DLD1 (cell line): Measurements from ENCODE around the gene CRCP.
"Not testable (repeated sequence)": the region's sequence is repeated elsewhere in the genome, so short reads cannot be mapped to it uniquely, and the experiment has no call there.

Source experiments
- in situ Hi-C: cut with HindIII; loops from 2 replicates; pipeline ENCODE4 v1.10.0; 2017; ENCODE audit warnings: low sequenced_read_pairs

The CRCP gene

DNA sequence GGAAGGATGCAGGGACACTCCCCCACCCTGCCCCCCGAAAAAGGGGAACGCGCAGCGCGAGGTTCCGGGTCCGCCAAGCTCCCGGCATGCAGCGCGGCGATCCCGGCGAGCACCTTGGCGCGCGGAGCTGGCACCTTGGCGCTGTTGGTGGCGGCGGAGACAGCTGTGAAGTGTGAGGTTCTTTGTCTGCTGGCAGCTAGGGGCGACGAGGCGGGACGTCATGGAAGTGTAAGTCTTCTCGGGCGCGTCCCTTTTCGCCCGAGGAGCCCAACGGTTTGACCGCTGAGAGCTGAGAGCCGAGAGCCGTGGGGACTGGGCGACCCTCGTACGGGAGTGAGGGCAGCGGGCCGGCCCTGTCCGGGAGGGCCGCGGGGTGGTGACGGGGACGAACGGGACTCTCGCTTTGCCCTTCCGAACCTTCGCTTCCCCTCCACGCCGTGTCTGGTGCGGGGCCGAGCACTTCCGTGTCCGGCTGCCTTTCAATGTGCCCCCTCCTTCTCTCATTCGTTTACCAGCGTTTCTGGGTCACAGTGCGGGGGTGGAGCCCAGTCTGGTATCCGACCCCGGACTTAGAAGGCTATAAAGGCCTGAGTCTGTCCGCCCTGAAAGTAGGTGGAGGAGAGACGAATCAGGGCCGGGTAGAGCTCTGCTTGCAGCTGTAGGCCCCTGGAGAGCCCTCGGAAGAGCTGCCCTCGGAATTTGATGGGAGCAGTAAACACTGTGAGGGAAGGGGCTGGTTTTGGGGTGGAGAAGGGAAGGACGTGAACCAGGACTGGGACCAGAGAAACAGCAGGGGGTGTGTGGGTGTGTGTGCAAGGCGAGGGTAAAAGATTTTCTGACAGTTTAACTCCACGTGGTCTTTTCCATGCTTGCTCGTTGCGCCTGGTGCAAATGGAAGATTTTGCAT, at the start of gene CRCP:
TSS of gene CRCP (plus strand) at position 105 of the 907 bp plus-strand sequence. CDS start at position 221, 116 bp downstream.
- in situ Hi-C loops = no loop called here

DNA sequence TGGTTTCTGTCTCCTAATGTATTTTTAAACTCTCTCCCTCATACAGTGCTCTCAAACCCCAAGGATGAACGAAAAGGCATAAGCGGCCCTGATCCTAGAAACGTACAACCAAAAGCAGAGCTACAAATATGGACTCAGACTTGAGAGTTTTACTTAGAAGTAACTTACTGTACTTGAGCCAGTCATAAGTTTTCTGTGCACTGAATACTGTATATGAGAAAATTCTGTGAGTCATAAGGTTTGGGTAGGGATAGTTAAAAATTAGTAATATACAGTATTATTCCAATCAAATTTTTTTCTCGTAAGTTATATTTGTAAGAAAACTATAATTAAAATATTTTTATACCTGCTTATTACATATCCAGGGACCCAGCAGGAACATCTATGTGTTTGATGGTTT, 44.9 kb upstream of the CRCP start:
- in situ Hi-C loops = no loop called here

DNA sequence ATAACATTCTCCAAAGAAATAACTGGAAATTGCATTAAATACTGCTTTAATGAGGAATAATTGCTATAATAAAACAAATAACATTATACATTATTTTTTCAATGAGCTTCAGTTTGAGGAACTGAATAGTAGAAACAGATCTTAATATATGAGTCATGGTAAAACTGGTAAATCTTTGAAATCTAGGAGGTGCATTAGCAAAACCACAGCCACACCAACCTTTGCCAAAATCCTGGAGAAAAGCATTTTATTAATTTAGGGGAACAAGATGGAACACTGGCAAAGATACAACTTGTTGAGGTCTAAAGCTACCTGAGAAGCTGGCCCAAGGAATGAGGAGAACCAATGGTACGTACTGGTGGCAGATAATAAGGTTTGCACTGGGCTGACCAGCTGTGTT, 44.4 kb upstream of the CRCP start:
- in situ Hi-C loops = no loop called here

DNA sequence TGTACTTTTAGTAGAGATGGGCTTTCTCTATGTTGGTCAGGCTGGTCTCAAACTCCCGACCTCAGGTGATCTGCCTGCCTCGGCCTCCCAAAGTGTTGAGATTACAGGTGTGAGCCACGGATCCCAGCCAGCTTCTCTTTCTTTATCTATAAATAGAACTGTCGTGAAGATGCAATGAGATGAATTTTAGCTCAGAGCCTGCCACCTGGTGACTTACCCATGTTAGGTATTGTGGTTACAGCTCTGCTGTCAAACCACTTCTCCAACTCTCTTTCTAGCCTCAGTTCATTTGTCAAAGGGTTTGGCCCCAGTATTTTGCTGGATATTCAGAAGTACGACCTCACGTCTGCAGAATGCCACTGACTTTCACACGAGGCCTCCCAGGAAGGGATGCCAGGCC, 42.4 kb upstream of the CRCP start:
- in situ Hi-C loops = not testable (repeated sequence)

DNA sequence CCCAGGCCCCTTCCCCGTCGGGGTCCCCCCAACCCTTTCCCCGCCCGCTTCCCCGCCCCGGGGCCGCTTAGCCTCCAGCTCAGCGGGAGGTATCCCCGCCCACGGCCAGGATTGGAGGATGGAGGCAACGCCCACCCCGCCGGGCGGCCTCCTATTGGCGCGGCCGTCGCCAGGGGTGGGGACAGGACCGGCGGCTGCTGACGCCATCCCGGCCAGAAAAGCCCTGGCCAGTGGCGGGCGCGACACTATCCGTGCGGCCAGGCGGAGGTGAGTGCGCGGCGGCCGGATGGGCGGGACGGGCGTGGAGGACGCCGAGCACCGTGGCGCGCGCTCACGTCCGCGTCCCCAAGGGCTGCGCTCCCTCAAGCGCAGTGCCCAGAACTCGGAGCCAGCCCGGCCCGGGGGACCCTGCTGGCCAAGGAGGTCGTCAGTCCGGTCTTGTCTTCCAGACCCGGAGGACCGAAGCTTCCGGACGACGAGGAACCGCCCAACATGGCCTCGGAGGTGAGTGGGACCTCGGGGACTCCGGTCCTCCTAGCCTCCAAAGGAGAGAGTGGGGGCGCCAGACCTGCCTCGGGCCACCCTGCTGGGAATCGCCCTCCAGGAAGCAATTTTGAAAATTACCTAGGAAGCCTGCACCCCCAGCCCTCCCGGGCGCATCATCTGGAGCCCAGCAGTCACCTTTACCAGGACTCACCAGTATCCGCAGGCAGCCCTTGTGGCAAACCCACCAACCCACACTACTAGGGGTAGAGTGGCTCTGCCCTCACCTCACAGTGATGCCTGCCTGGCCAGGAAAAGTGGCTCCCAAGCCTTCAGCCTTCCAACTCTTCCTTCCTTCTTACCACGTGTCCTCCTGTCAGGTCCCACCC, 38.8 kb upstream of the CRCP start, which contains the start of gene ASL:
TSS of gene ASL (plus strand) at position 230 of the 872 bp plus-strand sequence. CDS start at position 493, 263 bp downstream.
- in situ Hi-C loops = no loop called here

DNA sequence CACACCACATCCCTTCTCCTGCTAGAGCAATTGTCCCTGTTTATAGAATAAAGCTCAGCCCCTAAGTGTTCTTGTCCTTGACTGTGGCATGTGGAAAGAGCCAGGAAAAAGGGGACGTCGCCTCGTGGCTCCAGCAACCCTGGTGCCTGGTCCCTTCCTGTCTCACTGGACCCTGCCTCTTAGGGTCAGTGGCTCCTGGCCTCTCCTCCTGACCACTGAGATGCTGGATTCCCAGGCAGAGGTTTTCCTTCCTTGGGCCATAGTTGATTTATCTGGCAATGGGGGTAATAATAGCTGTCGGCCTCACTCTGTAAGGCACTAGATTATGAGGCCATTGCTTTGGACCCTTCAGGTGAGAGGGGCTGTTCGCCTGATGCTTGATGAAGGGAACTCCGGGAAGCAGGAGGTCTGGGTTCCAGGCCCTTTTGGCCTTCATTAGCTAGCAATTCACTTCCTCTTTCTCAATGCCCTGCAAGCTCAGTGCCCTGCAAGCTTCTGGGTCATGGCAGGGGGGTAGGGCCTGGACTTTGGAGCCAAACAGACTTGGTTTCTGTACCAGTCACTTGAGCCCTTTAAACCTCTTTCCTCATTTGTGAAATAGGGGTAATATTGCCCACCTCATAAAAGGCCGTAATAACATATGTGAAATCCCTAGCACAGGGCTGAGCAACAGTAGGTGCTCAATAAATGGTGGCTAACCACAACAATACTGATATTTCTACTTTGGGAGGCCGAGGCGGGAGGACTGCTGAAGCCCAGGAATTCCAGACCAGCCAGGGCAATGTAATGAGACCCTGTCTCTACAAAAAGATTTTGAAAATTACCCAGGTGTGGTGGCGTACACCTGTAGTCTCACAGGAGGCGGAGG, 38.0 kb upstream of the CRCP start:
- in situ Hi-C loops = no loop called here

DNA sequence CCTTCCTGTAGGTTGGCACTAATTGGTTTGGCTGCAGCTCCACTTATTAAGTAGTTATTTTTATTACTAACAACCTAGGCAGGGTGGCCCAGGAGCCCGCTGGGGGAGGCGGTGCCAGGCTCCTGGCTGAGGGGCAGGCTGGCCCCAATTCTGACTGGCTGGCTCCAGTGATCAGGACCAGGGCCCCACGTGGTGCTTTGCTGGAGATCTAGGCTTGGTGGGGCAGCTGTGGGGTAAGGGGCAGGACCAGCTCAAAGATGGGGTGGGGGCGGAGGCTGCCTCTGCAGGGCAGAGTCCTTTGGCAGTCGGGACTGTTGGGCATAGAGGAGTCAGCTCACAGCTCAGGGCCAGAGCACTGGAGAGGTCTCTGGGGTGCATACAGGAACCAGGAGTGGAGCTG, 36.6 kb upstream of the CRCP start:
- in situ Hi-C loops = no loop called here

DNA sequence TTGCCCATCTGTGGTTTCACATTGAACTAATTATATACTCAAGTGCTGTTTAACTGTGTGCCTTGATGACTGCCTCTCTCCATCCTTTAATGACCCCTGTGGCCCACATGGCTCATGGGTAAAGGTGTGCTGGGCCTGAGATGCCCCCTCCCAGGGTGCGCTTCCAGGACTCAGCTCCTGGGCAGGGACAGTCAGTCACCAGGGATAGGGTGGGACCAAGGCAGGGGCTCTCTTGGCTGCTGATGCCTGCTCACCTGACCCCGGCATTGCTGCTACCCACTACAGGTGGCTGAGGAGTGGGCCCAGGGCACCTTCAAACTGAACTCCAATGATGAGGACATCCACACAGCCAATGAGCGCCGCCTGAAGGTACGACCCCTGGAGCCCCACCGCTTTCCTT, 32.6 kb upstream of the CRCP start:
- in situ Hi-C loops = no loop called here

DNA sequence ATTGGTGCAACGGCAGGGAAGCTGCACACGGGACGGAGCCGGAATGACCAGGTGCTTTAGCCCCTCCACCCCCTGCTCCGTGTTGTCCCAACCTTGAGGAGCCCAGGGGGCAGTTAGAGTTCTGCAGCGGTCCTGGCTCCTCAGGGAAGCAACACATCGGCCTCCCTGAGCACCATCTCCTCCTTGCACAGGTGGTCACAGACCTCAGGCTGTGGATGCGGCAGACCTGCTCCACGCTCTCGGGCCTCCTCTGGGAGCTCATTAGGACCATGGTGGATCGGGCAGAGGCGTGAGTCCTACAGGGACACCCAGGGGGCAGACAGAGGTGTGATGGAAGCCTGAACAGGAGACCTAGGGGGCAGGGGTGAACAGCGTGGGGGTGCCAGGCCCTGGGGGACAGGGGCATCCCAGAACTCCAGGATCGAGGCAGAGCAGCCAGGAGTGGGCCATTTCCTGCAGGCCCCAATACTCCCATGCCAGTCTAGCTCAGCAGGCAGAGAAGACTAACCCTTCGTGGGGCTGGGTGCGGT, 31.7 kb upstream of the CRCP start:
- in situ Hi-C loops = no loop called here

DNA sequence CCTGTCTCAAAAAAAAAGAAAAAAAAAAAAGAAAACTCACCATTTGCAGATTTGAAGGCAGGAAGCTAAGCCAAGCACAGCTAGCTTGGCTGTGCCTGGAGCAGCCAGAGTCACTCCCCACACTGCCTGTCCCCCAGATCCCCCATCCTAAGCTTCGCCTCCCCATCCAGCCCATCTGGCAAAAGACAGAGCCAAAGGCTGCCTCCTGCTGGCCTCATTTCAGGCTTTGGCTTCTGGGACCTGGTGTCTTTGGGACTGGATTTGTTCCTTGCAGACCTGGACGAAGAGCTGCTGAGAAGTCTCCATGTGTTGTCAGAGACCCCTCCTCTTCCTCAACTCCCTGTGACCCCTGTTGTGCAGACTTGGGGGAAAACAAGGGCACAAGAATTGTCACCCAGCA, 31.0 kb upstream of the CRCP start:
- in situ Hi-C loops = no loop called here

DNA sequence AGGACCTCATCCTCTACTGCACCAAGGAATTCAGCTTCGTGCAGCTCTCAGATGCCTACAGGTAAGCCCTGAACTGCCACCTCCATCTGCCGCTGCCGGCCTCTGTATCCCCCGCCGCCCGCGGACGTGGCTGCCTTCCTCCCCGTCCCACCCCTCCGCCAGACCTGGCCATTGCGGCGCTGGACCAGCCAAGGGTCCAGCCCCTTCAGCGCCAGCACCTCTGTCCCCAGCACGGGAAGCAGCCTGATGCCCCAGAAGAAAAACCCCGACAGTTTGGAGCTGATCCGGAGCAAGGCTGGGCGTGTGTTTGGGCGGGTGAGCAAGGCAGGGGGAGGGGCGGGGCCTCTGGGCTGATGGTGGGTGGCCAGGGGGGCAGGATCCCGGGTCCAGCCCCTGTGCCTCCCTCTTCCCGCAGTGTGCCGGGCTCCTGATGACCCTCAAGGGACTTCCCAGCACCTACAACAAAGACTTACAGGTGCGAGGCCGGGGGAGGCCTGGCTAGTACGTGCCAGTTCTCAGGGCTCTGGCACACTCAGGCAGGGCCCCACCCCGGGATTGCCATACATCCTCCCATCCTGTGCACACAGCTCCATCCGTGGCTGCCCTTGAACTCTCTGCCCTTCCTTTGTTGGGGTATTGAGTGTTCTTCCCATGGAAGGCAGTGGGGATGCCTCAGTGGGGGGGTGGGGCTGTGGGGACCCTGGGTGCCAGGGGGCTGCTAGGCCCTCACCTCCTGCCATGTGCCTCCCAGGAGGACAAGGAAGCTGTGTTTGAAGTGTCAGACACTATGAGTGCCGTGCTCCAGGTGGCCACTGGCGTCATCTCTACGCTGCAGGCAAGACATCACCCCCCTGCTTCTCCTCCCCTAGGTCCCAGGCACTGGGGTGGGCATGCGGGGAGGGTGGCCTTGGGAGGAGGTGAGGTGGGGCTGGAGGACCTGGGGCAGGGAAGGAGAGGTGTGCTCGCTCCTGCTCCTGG, 25.5 kb upstream of the CRCP start:
- in situ Hi-C loops = no loop called here

DNA sequence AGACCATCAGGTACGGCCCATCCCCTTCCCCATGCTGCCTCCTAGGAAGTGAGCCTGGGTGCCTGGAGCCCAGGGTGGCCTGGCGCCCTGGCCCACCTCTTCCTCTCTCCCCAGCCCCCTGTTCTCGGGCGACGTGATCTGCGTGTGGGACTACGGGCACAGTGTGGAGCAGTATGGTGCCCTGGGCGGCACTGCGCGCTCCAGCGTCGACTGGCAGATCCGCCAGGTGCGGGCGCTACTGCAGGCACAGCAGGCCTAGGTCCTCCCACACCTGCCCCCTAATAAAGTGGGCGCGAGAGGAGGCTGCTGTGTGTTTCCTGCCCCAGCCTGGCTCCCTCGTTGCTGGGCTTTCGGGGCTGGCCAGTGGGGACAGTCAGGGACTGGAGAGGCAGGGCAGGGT, 22.0 kb upstream of the CRCP start:
- in situ Hi-C loops = no loop called here

DNA sequence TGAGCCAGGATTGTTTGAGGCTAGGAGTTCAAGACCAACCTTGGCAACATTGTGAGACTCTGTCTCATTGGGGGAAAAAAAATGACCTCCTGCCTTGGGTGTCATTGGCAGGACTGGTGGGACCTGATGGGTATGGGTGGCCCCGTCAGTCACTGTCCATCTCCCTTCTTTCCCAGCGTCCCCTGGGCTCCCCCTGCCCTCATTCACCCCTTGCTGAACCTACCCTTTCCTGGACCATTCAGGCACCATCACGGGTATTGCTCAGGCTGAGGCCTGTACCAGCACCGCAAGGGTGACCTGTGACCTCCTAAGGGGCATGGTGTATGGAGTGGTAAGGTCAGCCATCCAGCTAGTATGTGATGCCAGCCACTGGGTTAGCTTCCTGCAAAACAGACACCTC, 19.6 kb upstream of the CRCP start:
- in situ Hi-C loops = no loop called here

DNA sequence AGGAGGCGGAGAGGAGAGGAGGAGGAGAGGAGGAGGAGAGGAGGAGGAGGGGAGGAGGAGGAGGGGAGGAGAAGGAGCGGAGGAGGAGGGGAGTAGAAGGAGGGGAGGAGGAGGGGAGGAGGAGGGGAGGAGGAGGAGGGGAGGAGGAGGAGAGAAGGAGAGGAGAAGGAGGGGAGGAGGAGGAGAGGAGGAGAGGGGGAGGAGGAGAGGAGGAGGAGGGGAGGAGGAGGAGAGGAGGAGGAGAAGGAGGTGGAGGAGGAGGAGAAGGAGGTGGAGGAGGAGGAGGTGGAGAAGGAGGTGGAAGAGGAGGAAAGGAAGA, 15.5 kb upstream of the CRCP start:
- in situ Hi-C loops = no loop called here

DNA sequence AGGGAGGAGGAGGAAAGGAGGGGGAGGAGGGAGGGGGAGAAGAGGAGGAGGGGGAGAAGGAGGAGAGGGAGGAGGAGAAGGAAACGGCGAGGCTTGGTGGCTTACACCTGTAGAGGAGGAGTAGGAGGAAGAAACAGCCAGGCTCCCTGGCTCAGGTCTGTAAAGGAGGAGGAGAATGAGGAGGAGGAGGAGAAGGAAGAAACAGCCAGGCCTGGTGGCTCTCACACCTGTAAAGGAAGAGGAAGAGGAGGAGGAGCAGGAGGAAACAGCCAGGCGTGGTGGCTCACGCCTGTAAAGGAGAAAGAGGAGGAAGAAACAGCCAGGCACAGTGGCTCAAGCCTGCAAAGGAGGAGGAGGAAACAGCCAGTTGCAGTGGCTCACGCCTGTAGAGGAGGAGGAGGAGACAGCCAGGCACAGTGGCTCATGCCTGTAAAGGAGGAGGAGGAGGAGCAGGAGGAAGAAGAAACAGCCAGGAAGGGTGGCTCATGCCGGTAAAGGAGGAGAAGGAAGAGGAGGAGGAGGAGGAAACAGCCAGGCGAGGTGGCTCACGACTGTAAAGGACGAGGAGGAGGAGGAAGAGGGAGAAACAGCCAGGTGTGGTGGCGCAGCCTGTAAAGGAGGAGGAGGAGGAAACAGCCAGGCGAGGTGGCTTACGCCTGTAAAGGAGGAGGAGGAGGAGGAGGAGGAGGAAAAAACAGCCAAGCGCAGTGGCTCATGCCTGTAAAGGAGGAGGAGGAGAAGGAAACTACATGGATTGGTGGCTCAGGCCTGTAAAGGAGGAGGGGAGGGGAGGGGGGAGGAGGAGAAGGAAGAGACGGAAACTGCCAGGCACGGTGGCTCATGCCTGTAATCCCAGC, 14.9 kb upstream of the CRCP start:
- in situ Hi-C loops = no loop called here

DNA sequence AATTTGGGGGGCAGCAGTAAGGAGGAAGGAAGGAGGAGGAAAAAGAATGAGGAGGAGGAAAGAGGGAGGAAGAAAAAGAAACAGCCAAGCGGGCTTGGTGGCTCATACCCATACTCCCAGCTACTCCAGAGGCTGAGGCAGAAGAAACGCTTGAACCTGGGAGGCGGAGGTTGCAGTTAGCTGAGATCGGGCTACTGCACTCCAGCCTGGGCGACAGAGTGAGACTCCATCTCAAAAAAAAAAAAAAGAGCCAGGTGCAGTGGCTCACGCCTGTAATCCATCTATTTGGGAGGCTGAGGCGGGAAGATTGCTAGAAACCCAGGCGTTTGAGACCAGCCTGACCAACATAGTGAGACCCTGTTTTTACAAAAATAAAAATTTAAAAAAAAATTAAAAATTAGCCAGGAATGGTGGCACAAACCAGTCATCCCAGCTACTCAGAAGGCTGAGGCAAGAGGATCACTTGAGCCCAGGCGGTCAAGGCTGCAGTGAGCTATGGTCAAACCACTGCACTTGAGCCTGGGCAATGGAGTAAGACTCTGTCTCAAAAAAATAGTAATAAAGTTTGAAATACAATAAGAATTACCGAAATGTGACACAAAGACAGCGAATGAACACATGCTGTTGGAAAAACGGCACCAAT, 14.1 kb upstream of the CRCP start:
- in situ Hi-C loops = no loop called here

DNA sequence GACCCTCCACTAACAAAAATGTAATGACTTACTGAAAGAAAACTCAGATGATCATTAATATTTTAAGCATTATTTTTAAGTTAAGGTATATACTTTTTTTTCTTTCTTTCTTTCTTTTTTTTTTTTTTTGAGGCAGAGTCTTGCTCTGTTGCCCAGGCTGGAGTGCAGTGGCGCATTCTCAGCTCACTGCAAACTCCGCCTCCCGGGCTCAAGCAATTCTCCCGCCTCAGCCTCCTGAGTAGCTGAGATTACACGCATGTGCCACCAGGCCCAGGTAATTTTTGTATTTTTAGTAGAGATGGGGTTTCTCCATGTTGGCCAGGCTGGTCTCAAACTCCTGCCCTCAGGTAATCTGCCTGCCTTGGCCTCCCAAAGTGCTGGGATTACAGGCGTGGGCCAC, 12.5 kb upstream of the CRCP start:
- in situ Hi-C loops = not testable (repeated sequence)

DNA sequence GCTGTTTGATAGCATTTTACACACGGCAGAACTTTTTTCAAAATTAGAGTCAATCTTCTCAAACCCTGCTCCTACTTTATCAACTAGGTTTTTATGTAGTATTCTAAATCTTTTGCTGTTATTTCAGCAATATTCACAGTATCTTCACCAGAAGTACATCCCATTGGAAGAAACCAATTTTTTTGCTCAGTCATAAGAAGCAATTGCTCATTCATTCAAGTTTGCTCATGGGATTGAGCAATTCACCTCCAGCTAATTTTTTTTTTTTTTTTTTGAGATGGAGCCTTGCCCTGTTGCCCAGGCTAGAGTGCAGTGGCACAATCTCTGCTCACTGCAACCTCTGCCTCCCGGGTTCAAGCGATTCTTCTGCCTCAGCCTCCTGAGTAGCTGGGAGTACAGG, 10.7 kb upstream of the CRCP start:
- in situ Hi-C loops = not testable (repeated sequence)
